ENCODE measurements around the gene RNF19B. TPM values are rescaled to one million over a fixed set of nuclear protein-coding genes. Genes with fewer than 3 reads are reported as not detected.
A peak's percentile ranks its signal among the peaks of the same experiment; 100 is the strongest.

RNF19B gene
- total and polyA plus RNA-seq, 2 of the 13 experiments (the other 11 are each of a cell fraction or from before 2014, with no cell fraction given), result 15.3 to 22.5 TPM

DNA sequence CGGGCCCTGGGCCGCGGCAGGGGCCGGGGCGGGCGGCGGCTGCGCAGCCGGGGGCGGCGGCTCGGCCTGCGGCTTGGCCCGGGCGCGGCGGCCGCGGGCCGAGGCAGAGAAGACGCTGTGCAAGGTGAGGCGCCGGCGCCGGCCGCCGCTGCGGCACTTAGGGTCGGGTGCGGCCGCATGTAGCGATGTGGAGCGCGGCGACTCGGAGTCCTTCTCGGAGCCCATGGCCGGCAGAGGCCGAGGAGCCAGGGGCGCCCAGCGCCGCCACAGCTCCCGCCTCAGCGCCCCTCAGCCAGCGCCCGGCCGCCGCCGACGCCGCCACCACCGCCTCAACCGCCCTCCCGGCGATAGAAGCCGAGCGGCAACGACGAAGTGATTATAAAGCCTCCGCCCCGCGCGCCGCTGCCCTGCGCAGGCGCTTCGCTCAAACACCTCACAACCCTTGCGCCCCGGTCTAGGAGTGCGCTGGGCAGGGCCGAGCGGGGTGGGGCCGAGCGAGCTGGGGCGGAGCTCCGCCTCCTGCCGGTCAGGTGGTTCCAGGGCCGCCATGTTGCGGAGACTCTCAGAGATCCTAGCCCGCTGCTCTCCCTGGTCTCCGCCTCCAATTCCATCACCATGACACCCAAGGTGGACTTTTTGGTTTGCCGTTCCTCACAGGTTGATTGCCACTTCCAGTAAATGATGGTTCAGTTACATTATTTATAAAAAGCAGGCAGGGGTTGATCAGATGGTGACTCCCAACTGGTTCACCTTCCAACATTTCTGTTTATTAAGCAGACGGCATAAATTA is at the start of gene RNF19B (continued):
- TF ChIP-seq, protein P1, sequence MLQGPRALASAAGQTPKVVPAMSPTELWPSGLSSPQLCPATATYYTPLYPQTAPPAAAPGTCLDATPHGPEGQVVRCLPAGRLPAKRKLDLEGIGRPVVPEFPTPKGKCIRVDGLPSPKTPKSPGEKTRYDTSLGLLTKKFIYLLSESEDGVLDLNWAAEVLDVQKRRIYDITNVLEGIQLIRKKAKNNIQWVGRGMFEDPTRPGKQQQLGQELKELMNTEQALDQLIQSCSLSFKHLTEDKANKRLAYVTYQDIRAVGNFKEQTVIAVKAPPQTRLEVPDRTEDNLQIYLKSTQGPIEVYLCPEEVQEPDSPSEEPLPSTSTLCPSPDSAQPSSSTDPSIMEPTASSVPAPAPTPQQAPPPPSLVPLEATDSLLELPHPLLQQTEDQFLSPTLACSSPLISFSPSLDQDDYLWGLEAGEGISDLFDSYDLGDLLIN (CRISPR knock-in tag; IDR thresholded peaks at IDR 0.05; ENCODE audit: borderline replicate concordance), result no peak
- no peak for TF ChIP-seq ZNF343 (CRISPR knock-in tag; IDR thresholded peaks at IDR 0.05)
- no peak for TF ChIP-seq ZFAT (CRISPR knock-in tag; conservative IDR thresholded peaks at IDR 0.05)
- TF ChIP-seq, protein P2, sequence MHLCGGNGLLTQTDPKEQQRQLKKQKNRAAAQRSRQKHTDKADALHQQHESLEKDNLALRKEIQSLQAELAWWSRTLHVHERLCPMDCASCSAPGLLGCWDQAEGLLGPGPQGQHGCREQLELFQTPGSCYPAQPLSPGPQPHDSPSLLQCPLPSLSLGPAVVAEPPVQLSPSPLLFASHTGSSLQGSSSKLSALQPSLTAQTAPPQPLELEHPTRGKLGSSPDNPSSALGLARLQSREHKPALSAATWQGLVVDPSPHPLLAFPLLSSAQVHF (CRISPR knock-in tag; IDR thresholded peaks at IDR 0.05), result no peak
- no peak for TF ChIP-seq PTBP1 (IDR thresholded peaks at IDR 0.05; ENCODE audit: low read depth, low read length, poor library complexity, severe bottlenecking)
- TF ChIP-seq NONO (IDR thresholded peaks at IDR 0.05), result no peak
- TF ChIP-seq NONO (CRISPR knock-in tag; conservative IDR thresholded peaks at IDR 0.05), result peak; percentile 65
- TF ChIP-seq HOXA9 (CRISPR knock-in tag; IDR thresholded peaks at IDR 0.05; ENCODE audit: borderline replicate concordance), result no peak
- TF ChIP-seq BRCA1 (CRISPR knock-in tag; IDR thresholded peaks at IDR 0.05), result no peak
- TF ChIP-seq NR2F1 (CRISPR knock-in tag; IDR thresholded peaks at IDR 0.05), result no peak
- TF ChIP-seq ZBTB38 (CRISPR knock-in tag; IDR thresholded peaks at IDR 0.05), result peak; percentile 37; the same call in 1 of the 2 replicates
- TF ChIP-seq ZFP41 (CRISPR knock-in tag; IDR thresholded peaks at IDR 0.05; ENCODE audit: borderline replicate concordance), result no peak
- TF ChIP-seq ZMAT3 (CRISPR knock-in tag; conservative IDR thresholded peaks at IDR 0.05), result no peak
- no peak for TF ChIP-seq TCF12 (IDR thresholded peaks at IDR 0.05)
- no peak for TF ChIP-seq TCF12 (CRISPR knock-in tag; IDR thresholded peaks at IDR 0.05)
- no peak; the same call in 1 of the 2 replicates for TF ChIP-seq ZNF782 (CRISPR knock-in tag; IDR thresholded peaks at IDR 0.05; ENCODE audit: borderline replicate concordance)
- no peak for TF ChIP-seq ZNF552 (CRISPR knock-in tag; IDR thresholded peaks at IDR 0.05; ENCODE audit: borderline replicate concordance)
- no peak for TF ChIP-seq NFIC (IDR thresholded peaks at IDR 0.05; ENCODE audit: low read length)
- TF ChIP-seq NCOA2 (CRISPR knock-in tag; IDR thresholded peaks at IDR 0.05), result peak; percentile 24; the same call in 1 of the 2 replicates
- TF ChIP-seq GFI1 (CRISPR knock-in tag; IDR thresholded peaks at IDR 0.05; ENCODE audit: borderline replicate concordance), result no peak
- TF ChIP-seq, protein P3, sequence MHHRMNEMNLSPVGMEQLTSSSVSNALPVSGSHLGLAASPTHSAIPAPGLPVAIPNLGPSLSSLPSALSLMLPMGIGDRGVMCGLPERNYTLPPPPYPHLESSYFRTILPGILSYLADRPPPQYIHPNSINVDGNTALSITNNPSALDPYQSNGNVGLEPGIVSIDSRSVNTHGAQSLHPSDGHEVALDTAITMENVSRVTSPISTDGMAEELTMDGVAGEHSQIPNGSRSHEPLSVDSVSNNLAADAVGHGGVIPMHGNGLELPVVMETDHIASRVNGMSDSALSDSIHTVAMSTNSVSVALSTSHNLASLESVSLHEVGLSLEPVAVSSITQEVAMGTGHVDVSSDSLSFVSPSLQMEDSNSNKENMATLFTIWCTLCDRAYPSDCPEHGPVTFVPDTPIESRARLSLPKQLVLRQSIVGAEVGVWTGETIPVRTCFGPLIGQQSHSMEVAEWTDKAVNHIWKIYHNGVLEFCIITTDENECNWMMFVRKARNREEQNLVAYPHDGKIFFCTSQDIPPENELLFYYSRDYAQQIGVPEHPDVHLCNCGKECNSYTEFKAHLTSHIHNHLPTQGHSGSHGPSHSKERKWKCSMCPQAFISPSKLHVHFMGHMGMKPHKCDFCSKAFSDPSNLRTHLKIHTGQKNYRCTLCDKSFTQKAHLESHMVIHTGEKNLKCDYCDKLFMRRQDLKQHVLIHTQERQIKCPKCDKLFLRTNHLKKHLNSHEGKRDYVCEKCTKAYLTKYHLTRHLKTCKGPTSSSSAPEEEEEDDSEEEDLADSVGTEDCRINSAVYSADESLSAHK (CRISPR knock-in tag; IDR thresholded peaks at IDR 0.05; ENCODE audit: borderline replicate concordance), result no peak
- no peak for TF ChIP-seq ZNF660 (CRISPR knock-in tag; IDR thresholded peaks at IDR 0.05; ENCODE audit: borderline replicate concordance, low read depth)
